ELF-1 (cell line): ENCODE results near the gene SPDYA.
A peak's percentile ranks its signal among the peaks of the same experiment; 100 is the strongest.
"Not testable (repeated sequence)": the region's sequence is repeated elsewhere in the genome, so short reads cannot be mapped to it uniquely, and the experiment has no call there.

Source experiments
- DNase-seq: peaks from one replicate; pipeline ENCODE4 v3.0.0-alpha.2; 2016; ENCODE audit warnings: low read depth, low spot score

Gene SPDYA

DNA sequence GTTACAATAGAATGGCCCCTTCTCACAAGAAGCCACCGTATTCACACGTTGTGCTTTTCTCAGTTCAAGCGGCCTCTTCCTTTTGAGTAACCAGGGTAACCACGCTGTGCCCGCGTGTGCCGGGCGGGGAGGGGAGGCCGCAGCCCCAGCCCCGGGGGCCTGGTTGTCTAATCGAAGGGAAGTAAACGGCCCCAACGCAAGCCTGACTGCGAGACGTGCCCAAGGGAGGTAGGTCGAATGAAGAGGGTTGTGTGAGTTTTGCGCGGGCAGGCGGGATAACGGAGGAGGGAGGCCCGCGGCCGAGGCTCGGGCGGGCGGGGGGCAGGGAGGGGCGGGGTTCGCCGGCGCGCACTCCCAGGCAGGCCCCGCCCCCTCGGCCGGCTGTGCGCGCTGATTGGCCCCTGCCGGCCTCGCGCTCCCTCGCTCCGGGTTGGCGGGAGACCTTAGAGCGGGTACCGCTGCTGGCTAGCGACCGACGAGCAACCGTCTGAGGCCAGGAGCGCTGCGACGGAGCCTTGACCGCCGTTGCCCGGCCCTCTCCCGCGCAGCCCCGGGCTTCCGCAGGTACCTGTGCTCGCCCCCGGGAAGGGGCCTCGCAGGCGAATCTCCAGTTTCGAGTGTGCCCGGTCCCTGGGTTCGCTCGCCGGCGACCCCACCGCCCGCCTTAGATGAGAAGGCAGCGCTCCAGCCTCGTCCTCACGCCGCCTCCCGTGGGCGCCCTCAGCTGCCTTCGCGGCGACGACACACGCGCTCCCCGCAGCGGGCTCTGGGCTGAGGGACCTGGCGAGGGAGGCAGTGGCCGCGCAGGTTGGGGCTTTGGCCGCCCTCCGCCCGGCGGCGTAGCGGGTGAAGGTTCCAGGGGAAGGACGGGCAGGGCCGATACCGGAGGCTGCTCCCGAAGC, at the start of gene SPDYA:
TSS of gene SPDYA (plus strand) at position 451 of the 902 bp plus-strand sequence. CDS start 5,181 bp downstream, outside the sequence.
- peak; percentile 89 for DNase-seq

DNA sequence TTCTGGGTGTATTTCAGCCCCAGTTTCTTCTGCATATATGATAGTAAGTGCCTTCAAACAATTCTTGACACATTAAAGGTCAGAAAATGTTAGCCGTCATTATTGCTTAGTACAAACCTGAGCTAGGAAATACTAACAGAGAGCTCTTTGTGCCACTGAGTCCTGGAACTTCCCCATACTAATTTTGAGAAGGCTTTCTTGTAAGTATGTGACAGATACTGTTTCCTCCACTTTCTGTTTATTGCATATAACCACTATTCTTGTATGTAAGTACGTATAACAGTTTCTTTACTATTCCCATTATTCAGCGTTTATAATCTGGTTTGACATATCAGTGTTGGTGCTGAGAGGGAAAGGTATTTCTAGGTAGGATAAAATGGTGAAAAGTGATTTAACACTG, 49.2 kb upstream of the SPDYA start:
- no peak for DNase-seq

DNA sequence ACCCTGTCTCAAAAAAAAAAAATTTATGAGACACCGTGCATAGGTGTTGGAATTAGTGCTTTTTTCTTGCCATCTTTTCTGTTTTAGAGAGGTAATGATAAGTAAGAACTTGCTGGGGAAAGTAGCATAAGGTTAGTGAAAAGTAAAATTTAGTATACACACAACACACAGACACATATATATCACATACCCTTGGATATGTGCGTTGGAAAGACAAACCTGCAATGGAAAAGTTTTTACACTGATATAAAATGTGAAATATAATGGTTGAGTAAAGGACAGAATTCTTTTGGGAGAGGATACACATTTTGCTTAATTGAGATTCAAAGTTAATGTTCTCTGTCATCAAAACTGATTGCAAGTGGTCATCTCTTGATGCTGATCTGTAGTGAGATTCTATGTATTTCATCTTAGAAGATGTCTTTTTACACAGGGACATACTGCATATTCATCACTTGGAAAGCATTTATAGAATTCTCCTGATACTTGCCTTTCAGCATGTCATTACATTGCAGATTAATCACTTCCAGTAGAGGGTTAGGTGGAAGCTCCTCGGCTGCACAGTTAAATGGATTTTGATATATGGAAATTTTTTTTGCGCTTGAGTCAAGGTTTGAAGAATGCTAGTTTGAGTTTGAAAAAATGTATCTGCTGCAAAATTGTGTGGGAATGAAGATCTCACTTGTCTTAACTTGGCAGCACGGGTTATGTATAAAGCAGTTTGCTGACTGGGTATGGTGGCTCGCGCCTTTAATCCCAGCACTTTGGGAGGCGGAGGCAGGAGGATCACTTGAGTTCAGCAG, 45.5 kb upstream of the SPDYA start:
- no peak for DNase-seq

DNA sequence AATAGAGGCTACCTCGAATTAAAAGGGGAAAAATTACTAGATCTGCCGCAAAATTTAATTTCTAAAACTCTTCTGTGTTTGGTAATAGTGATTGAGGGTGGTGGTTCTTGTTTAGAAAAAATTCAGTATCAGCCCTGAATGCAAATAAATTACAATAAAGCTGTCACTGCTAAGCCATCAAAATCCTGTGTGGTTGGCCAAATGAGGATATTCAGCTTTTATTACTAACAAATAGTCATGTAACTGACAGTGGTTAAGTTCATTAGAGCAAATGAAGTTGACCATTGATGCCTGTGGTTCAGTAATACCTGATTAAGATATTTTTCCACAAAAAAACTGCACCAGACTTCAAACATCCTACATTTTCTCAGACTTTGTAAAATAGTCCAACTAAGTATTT, 44.6 kb upstream of the SPDYA start:
- DNase-seq, result no peak

DNA sequence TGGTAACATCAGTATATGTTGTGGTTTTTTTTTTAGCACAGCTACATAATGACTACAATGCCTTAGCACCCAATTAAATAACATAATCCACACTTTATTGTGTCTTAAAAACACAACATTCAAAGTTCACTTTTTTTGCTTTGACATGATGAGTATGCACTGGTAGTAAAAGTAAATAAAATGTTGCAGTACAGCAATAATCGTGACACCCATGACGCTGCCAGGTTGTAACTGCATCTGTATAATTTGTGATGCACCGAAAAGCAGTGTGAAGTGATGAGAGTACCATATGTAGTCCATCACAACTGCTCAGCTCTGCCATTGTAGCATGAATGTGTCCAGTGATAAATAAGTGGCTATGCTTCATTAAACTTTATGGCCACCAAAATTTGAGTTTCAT, 43.3 kb upstream of the SPDYA start:
- DNase-seq, result no peak

DNA sequence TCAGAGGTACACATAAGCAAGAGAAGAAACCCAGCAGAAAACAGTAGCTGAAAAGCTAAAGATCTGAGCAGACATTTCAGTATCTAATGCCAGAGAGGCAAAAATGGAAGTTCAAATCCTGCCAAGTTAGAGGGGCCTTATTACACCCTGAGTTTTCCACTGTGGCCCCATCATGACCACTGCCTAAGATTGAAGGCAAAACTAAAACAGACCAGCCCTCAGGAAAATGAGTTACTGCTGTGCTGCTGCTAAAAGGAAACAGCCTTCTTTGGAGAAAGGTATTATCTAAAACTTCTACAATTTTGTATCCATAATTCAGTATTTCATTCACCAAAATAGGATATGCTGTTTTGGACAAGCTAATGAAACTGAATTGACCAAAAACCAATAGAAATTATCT, 42.2 kb upstream of the SPDYA start:
- no peak for DNase-seq

DNA sequence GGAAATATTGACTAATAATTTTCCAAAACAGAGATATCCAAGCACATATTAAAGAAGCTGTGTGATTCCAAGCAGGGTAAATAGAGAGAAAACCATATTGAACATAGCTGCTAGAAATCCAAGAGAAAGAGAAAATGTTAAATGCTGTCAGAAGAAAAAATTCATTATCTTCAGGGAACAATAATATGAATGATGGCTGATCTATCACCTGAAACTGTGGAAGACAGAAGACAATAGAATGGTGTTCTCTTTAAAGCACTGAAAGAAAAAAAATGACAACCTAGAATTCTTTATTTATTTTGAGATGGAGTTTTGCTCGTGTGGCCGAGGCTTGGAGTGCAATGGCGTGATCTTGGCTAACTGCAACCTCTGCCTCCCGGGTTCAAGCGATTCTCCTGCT, 41.7 kb upstream of the SPDYA start:
- DNase-seq, result no peak

DNA sequence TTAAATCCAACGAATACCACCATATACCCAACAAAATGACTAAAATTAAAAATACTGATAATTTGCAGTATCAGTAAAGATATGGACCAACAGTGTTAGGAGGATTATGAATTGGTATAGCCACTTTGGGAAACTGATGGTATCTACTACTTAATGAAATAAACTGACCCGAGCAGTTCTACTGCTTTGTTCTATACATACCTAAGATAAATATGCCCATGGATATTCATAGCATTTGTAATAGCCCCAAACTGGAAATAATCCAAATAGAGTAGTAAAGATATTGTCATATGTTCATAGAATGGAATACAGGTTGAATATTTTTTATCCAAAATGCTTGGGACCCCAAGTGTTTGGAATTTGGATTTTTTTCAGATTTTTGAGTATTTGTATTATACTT, 38.3 kb upstream of the SPDYA start:
- no peak for DNase-seq

DNA sequence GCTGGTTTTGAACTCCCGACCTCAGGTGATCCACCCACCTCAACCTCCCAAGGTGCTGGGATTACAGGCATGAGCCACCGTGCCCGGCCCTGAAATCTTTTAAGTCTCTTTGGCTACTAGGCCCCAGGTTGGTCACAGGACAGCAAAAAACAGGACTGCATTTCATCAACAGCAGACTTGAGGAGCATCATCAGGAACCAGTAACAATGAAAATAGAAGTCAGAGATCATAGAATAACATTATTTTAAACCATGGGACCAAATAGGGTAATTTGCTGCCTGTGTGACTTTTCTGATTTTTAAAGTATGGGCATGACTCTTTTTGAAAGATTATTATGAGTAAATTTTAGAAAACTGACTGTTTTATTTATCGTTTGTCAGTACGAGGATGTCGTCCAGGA, 34.2 kb upstream of the SPDYA start:
- DNase-seq, result no peak

DNA sequence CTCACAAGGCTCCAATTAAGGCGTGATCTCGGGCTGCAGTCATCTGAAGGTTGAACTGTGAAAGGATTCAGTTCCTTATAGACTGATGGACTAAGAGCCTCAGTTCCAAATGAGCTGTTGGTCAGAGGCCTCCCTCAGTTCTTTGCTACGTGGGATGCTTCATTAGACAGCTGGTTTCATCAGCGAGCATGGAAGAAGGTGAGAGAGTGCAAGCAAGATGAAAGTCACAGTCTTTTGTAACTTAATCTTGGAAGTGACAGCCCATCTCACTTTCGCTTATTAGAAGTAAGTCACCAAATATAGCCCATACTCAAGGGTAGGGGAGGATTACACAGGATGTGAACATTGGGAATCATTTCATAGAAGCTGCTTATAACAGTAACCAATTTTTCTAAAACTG, 32.2 kb upstream of the SPDYA start:
- DNase-seq, result no peak

DNA sequence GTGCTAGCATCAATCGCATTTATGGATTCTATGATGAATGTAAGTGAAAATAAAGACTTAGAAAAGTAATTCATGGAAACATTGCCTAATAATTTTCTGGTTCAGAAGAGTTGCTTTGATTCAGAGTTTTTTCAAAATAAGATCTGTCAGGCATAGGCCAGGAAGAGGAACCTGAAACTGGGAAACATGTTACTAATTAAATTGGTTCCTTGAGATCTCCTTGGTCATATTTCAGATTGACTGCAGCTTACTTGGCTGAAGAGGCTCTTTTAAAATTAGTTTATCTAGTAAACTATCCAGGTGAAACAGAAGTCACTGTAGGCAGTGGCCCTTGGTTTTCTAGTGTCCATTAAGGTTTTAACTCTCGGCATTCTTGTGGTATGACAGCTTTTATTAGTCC, 31.6 kb upstream of the SPDYA start:
- no peak for DNase-seq

DNA sequence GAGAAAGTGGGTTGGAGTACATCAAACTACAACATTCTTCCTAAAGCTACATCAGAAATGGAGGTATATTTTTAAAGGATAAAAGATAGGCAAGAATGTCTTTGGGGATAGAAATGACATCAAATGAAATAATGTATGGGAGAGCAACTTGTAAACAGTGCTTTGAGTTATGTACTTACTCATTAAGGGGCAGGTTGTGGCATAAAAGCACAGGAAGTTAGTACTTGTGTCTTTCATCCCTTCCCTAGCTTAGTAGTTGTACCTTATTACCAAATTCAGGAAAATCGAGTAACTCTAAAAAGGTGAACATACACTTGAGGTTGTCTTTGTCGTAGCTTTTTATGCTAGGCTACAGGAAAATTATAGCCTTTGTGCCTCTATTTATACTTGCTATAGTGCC, 30.1 kb upstream of the SPDYA start:
- DNase-seq, result no peak

DNA sequence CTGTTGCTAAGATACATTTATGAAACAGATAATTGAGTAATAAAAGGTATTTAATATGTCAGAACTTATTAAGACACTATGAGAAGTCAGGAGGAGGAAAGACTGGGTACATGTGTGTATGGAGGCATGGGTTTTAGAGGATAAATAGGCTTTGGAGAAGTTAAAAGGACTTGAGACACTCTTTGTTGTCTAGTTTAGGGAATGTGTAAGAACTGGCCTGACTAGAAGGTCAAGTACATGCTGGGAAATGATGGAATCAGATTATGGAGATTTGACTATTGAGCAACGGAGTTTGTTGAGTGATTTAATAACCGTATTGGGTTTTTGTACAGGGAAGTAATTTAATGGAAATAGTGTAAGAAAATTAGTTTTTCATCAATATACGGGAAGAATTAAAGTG, 28.2 kb upstream of the SPDYA start:
- no peak for DNase-seq

DNA sequence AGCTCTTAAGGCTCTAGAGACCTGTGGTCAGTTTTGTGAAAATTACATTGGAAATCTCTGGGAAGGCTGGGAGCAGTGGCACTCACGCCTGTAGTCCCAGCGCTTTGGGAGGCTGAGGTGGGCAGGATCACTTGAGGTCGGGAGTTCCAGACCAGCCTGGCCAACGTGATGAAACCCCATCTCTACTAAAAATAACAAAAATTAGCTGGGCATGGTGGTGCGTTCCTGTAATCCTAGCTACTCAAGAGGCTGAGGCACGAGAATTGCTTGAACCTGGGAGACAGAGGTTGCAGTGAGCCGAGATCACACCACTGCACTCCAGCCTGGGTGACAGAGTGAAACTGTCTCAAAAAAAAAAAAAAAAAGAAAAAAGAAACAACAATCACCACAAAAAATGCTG, 26.1 kb upstream of the SPDYA start:
- DNase-seq, result not testable (repeated sequence)

DNA sequence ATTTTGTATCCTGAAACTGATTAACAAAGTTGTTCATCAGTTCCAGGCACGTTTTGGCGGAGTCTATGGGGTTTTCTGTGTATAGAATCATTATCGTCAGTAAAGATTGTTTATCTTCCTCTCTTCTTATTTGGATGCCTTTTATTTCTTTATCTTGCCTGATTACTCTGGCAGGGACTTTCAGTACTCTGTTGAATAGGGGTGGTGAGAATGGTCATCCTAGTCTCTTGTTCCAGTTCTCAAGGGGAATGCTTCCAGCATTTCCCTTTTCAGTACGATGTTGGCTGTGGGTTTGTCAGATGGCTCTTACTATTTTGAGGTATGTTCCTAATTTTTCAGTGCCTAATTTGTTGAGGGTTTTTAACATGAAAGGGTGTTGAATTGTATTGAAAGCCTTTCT, 14.0 kb upstream of the SPDYA start:
- DNase-seq, result no peak

DNA sequence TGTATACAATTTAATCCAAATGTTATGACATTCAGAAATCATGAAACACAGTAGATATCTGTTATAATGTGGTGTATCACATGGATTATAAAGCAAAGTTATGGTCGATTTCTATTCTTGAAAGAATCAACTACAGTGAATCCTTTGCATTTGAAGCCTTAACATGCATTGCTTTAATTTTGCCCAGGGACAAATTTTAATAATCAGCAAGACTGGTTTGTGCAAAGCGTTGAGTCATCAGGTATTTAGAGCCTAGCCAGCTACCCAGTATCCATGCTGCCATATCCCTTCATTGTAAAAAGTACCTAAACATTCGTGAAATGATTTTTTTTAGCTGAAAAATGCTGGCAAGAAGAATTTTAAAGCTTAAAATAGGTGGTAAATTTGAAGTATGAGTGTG, 8.9 kb upstream of the SPDYA start:
- DNase-seq, result no peak

DNA sequence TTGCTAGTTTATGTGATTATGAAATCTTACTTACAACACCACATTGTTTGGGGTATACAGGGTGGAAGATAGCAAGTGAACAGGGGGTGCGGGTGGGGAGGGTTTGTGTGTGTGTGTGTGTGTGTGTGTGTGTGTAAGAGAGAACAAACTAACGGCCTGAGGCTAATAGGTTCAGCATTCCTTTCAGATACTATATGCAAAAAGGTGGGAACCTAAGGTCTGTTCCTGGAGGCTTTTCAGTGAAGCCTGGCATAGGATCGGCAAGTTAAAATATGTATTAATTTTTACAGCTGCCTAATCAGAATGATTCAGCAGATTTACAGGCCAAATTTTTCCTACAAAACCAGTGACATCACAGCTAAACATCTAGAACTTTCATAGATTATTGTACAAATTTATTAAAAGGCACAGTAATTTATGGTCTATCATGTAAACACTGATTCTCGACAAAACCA, 7.6 kb upstream of the SPDYA start:
- peak; percentile 18 for DNase-seq

DNA sequence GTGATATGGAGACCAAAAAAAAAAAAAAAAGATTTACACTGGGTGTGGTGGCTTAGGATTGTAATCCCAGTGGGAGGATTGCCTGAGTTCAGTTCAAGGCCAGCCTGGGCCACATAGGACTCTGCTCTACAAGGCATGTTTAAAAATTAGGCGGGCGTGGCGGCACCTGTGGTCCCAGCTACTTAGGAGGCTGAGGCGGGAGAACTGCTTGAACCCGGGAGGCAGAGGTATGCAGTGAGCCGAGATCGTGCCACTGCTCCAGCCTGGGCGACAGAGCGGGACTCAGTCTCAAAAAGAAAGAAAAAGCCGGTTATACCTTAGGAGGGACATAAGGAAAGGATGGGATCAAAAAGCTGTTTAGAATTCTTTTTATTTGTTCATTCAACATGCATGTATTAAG, 707 bp upstream of the SPDYA start:
- DNase-seq, result no peak

DNA sequence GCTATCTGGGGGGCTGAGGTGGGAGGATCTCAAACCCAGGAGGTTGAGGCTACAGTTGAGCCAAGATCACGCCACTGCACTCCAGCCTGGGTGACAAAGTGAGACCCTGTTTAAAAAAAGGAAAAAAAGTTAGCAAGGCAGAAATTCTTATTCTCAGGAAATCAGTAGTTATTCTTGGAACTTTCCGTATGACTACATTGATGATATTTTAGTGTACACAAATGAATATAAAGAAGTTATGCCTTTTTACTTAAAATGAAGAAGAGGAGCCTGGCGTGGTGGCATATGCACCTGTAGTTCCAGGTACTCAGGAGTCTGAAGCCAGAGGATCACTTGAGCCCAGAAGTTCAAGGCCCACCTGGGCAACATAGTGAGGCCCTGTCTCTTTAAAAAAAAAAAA, 7.4 kb downstream of the SPDYA start:
- DNase-seq, result no peak

DNA sequence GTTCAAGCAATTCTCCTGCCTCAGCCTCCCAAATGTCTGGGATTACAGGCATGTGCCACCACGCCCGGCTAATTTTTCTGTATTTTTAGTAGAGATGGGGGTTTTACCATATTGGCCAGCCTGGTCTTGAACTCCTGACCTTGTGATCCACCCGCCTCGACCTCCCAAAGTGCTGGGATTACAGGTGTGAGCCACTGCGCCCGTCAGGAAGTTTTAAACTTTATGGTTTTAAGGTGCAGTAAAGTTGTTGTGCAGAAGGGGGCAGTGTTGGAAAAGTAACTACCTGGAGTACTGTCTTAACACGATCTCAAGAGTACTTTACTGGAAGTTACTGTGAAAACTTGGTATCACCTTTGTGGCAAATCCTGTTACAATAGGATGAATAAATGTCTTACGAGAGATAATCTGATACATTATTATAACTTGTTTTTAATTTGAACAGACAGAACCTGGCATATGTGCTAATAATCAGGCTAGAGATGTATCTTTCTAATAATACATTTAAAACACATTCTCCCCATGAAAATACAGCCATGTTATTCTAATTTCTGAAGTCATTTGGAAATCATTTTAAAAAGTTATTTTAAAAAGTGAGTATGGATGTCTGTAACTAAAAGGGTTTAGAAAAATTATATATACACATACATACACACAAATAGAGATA, 10.8 kb downstream of the SPDYA start:
- peak; percentile 82 for DNase-seq

DNA sequence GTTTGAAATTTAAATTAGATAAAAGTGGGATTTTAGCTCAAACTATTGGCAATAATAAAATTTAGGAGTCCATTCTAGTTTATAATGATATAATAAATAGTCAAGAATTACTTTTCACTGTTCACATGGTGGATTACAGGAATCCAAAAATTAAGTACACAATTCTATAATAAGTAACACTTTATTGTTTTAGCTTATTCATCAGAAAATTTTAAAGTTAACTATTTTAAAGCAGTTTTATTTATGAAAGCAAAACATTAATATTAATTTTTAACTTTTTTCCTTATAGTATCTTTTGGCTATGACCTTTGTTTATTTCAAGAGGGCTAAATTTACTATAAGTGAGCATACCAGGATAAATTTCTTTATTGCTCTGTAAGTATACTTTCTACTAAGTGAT, 11.4 kb downstream of the SPDYA start:
- DNase-seq, result no peak

DNA sequence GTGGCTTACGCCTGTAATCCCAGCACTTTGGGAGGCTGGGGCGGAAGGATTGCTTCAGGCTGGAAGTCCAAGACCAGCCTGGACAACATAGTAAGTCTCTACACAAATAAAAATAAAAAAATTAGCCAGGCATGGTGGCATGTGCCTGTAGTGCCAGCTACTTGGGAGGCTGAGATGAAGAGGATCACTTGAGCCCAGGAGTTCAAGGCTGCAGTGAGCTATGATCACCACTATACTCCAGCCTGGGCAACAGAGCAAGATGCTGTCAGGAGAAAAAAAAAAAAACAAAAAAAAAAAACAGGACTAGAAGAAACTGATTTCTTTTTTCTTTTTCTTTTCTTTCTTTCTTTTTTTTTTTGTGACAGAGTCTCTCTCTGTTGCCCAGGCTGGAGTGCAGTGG, 13.6 kb downstream of the SPDYA start:
- DNase-seq, result no peak
